Measurements from ENCODE around the gene ANKRD44.

DNA sequence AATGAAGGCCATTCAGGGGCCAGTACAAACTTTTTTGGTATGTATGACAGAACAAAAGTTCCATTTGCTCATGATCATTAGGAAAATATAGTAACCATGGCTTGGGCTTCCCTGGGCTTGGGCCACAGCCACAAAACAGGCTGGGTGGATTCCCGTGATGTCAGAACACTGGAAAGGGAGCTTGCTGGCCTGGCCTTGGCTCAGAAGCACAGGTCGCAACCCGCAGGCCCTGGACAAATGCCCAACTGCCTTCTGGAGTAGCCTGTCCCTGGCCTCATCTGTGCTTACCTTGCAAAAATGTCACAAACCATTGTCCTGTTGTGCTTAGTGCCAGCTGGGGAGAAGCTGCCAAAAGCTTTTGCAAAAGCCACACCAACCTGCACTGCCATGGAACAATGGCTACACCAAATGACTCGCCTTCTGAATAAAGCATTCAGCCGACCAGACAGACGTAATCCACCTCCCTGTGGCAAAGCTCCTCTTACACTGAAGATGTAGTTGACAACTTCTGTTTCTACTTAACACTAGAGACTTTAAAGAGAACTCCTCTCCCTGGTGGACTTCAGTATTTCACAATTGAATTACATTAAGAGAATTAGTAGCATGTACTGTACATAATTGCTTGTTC is 125.5 kb downstream of the ANKRD44 start:
- TF ChIP-seq, protein P1, sequence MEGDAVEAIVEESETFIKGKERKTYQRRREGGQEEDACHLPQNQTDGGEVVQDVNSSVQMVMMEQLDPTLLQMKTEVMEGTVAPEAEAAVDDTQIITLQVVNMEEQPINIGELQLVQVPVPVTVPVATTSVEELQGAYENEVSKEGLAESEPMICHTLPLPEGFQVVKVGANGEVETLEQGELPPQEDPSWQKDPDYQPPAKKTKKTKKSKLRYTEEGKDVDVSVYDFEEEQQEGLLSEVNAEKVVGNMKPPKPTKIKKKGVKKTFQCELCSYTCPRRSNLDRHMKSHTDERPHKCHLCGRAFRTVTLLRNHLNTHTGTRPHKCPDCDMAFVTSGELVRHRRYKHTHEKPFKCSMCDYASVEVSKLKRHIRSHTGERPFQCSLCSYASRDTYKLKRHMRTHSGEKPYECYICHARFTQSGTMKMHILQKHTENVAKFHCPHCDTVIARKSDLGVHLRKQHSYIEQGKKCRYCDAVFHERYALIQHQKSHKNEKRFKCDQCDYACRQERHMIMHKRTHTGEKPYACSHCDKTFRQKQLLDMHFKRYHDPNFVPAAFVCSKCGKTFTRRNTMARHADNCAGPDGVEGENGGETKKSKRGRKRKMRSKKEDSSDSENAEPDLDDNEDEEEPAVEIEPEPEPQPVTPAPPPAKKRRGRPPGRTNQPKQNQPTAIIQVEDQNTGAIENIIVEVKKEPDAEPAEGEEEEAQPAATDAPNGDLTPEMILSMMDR (IDR thresholded peaks at IDR 0.05): no peak
- no peak for TF ChIP-seq EZH2 (IDR thresholded peaks at IDR 0.05)
